Measurements from ENCODE around the gene EFCAB8. TPM values are rescaled to one million over a fixed set of nuclear protein-coding genes. Genes with fewer than 3 reads are reported as not detected.

EFCAB8 gene
- total RNA-seq, 1 donor from 2014 or later: 0.41 TPM

- no peak for FAIRE-seq
Measured at GRCh38 chr20:32891491-32891890, 32.8 kb downstream of the EFCAB8 start.

GRCh38 chr20:32891926-32892660 is 33.4 kb downstream of the EFCAB8 start:
- H3K27ac Mint-ChIP-seq (ENCODE audit: unreplicated experiment): no peak overlapping the region
- no peak overlapping the region for H3K4me2 ChIP-seq (ENCODE audit: low read length)
- peaks cover 31% of the 10 kb centered on the region for H3K27me3 Mint-ChIP-seq (ENCODE audit: low read depth, unreplicated experiment)
- DNase-seq (ENCODE audit: low read depth): no peak
- H3K4me3 ChIP-seq (ENCODE audit: insufficient read depth, low read depth, low read length): no peak overlapping the region
- no peak overlapping the region for H3K9ac ChIP-seq (ENCODE audit: low read length)
- no peaks in the 10 kb centered on the region for H3K36me3 ChIP-seq (ENCODE audit: insufficient read depth, low read length)
- H3K27ac ChIP-seq (ENCODE audit: low read depth, low read length): no peak overlapping the region
- H3K27me3 ChIP-seq (ENCODE audit: insufficient read depth, low read length): no peaks in the 10 kb centered on the region
- TF ChIP-seq CTCF (IDR thresholded peaks at IDR 0.05; ENCODE audit: insufficient read depth, low read depth, low read length) (no peak), EZH2 (IDR thresholded peaks at IDR 0.05; ENCODE audit: insufficient read depth, low read length) (no peak)
- no peak for FAIRE-seq
- no peaks in the 10 kb centered on the region for H3K4me1 ChIP-seq (ENCODE audit: insufficient read depth, low read length)
- H3K4me3 Mint-ChIP-seq (ENCODE audit: unreplicated experiment): no peak overlapping the region
- H3K4me1 Mint-ChIP-seq (ENCODE audit: low read depth, unreplicated experiment): no peaks in the 10 kb centered on the region
- no peaks in the 10 kb centered on the region for H3K9me3 Mint-ChIP-seq (ENCODE audit: unreplicated experiment)
- H4K20me1 ChIP-seq (ENCODE audit: insufficient read depth, low read length): no peaks in the 10 kb centered on the region
- H2AFZ ChIP-seq (ENCODE audit: low read depth, low read length): no peak overlapping the region
- H3K79me2 ChIP-seq (ENCODE audit: insufficient read depth, low read length): no peaks in the 10 kb centered on the region
- no peaks in the 10 kb centered on the region for H3K9me3 ChIP-seq (ENCODE audit: insufficient read depth, low read depth, low read length)
- H3K36me3 Mint-ChIP-seq (ENCODE audit: low read depth, unreplicated experiment): peaks cover 4% of the 10 kb centered on the region

More at GRCh38 chr20:32891491-32891890, 32.8 kb downstream of the EFCAB8 start:
- H3K9me3 Mint-ChIP-seq (ENCODE audit: unreplicated experiment): no peaks in the 10 kb centered on the region
- H2AFZ ChIP-seq (ENCODE audit: low read depth, low read length): no peak overlapping the region
- H3K4me1 Mint-ChIP-seq (ENCODE audit: low read depth, unreplicated experiment): no peaks in the 10 kb centered on the region
- no peak overlapping the region for H3K9ac ChIP-seq (ENCODE audit: low read length)
- H3K36me3 ChIP-seq (ENCODE audit: insufficient read depth, low read length): no peaks in the 10 kb centered on the region
- no peaks in the 10 kb centered on the region for H4K20me1 ChIP-seq (ENCODE audit: insufficient read depth, low read length)
- peaks cover 4% of the 10 kb centered on the region for H3K36me3 Mint-ChIP-seq (ENCODE audit: low read depth, unreplicated experiment)
- TF ChIP-seq EZH2 (IDR thresholded peaks at IDR 0.05; ENCODE audit: insufficient read depth, low read length) (no peak), CTCF (IDR thresholded peaks at IDR 0.05; ENCODE audit: insufficient read depth, low read depth, low read length) (no peak)
- no peaks in the 10 kb centered on the region for H3K79me2 ChIP-seq (ENCODE audit: insufficient read depth, low read length)
- H3K4me2 ChIP-seq (ENCODE audit: low read length): no peak overlapping the region
- peaks cover 30% of the 10 kb centered on the region for H3K27me3 Mint-ChIP-seq (ENCODE audit: low read depth, unreplicated experiment)
- no peaks in the 10 kb centered on the region for H3K4me1 ChIP-seq (ENCODE audit: insufficient read depth, low read length)
- no peak overlapping the region for H3K4me3 Mint-ChIP-seq (ENCODE audit: unreplicated experiment)
- no peak overlapping the region for H3K27ac Mint-ChIP-seq (ENCODE audit: unreplicated experiment)
- no peak for DNase-seq (ENCODE audit: low read depth)
- no peaks in the 10 kb centered on the region for H3K27me3 ChIP-seq (ENCODE audit: insufficient read depth, low read length)
- no peak overlapping the region for H3K4me3 ChIP-seq (ENCODE audit: insufficient read depth, low read depth, low read length)
- no peaks in the 10 kb centered on the region for H3K9me3 ChIP-seq (ENCODE audit: insufficient read depth, low read depth, low read length)
- no peak overlapping the region for H3K27ac ChIP-seq (ENCODE audit: low read depth, low read length)

Data from astrocyte (in vitro differentiated cells and primary cell).